GM23338 (cell line): ENCODE data around the gene PLEKHG2. TPM values are rescaled to one million over a fixed set of nuclear protein-coding genes. Genes with fewer than 3 reads are reported as not detected.

Experiments used
- CREB1 ChIP-seq: fragments of 250-450 bp; sonication (Bioruptor Pico); IDR thresholded peaks from 2 replicates; pipeline ENCODE4 v1.5.0; 2020; ENCODE audit warnings: low read depth, mild to moderate bottlenecking, moderate library complexity
- EZH2 ChIP-seq: fragments of 200-600 bp; sonication (generic); IDR thresholded peaks from one replicate; pipeline ENCODE4 v1.8.0; 2017; ENCODE audit warnings: antibody characterized with exemption, mild to moderate bottlenecking, low read depth; ENCODE audit not compliant: unreplicated experiment
- EZH2phosphoT487 ChIP-seq: fragments of 200-600 bp; sonication (generic); IDR thresholded peaks from one replicate; pipeline ENCODE4 v1.8.1; 2018; ENCODE audit warnings: antibody characterized with exemption; ENCODE audit not compliant: unreplicated experiment
- JUNB ChIP-seq: IDR thresholded peaks from one replicate; pipeline ENCODE4 v1.6.1; 2016; ENCODE audit warnings: antibody characterized with exemption; ENCODE audit not compliant: unreplicated experiment
- POLR2AphosphoS5 ChIP-seq: IDR thresholded peaks from 2 replicates; pipeline ENCODE4 v1.6.1; 2016; ENCODE audit warnings: antibody characterized with exemption, low read depth
- STAT1 ChIP-seq: IDR thresholded peaks from one replicate; pipeline ENCODE4 v1.6.1; 2016; ENCODE audit warnings: antibody characterized with exemption; ENCODE audit not compliant: unreplicated experiment
- ZNF114 ChIP-seq: fragments of 250-450 bp; sonication (Bioruptor Pico); IDR thresholded peaks from 2 replicates; pipeline ENCODE4 v1.5.0; 2020; ENCODE audit warnings: mild to moderate bottlenecking, moderate library complexity
- ZNF331 ChIP-seq: fragments of 250-450 bp; sonication (Bioruptor Pico); IDR thresholded peaks from 2 replicates; pipeline ENCODE4 v1.5.0; 2020; ENCODE audit warnings: low read depth, mild to moderate bottlenecking, moderate library complexity
- polyA plus RNA-seq: library from polyadenylated mRNA; unstranded; fragments of >200 nt; fragmentation: Nextera tagmentation; extraction: Ambion mirVana; gene quantifications from 2 replicates; pipeline ENCODE4 v1.2.1, GENCODE V29; 2016
- total RNA-seq: library from RNA; depleted of rRNA; stranded (reverse); fragments of >200 nt; shearing (Covaris generic); gene quantifications from 2 replicates; pipeline ENCODE4 v1.2.3, GENCODE V29; 2014
- TF ChIP-seq, protein P1 (sequence below): fragments of 250-450 bp; sonication (Bioruptor Pico); IDR thresholded peaks from 2 replicates; pipeline ENCODE4 v1.5.0; 2020; ENCODE audit warnings: mild to moderate bottlenecking, moderate library complexity
- TF ChIP-seq, protein P2 (sequence below): IDR thresholded peaks from one replicate; pipeline ENCODE4 v1.6.1; 2018; ENCODE audit warnings: antibody characterized with exemption; ENCODE audit not compliant: unreplicated experiment
- TF ChIP-seq, protein P3 (sequence below): IDR thresholded peaks from 2 replicates; pipeline ENCODE4 v1.6.1; 2016; ENCODE audit warnings: antibody characterized with exemption

PLEKHG2 gene
- total and polyA plus RNA-seq, 2 experiments from 2014 or later = 15.5 to 41.3 TPM

DNA sequence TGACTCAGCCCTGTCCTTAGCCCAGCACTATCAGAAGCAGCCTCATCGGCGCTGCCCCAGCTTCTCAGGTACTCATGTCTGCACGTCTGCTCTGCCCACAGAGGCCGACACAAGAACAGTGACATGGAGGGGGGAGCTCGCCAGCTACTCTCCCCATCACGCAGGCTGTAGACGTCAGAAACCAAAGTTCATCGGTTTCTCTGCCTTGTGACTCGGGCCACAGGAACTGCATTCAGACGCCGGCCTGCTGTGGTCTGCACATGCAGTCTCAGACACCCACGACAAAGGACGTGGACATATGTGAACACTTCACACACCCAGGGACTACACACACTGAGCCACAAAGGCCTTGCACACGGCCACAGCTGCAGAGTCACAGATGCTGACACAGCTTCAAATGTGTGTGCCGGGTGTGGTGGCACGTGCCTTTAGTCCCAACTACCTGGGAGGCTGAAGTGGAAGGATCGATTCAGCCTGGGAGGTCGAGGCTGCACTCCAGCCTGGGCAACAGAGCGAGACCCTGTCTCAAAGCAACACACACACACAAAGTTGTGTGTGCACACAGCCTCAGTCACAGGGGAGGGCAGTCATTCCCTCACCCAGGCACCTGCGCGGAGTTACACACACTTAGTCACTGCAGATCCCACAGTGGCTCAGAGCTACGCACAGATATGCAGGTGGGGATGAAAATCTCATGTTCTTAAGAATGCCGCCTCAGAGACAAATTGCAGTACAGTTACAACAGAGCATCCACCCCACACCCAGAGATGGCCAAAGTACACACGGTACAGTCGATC, 10.7 kb upstream of the PLEKHG2 start (continued):
- TF ChIP-seq, protein P1, sequence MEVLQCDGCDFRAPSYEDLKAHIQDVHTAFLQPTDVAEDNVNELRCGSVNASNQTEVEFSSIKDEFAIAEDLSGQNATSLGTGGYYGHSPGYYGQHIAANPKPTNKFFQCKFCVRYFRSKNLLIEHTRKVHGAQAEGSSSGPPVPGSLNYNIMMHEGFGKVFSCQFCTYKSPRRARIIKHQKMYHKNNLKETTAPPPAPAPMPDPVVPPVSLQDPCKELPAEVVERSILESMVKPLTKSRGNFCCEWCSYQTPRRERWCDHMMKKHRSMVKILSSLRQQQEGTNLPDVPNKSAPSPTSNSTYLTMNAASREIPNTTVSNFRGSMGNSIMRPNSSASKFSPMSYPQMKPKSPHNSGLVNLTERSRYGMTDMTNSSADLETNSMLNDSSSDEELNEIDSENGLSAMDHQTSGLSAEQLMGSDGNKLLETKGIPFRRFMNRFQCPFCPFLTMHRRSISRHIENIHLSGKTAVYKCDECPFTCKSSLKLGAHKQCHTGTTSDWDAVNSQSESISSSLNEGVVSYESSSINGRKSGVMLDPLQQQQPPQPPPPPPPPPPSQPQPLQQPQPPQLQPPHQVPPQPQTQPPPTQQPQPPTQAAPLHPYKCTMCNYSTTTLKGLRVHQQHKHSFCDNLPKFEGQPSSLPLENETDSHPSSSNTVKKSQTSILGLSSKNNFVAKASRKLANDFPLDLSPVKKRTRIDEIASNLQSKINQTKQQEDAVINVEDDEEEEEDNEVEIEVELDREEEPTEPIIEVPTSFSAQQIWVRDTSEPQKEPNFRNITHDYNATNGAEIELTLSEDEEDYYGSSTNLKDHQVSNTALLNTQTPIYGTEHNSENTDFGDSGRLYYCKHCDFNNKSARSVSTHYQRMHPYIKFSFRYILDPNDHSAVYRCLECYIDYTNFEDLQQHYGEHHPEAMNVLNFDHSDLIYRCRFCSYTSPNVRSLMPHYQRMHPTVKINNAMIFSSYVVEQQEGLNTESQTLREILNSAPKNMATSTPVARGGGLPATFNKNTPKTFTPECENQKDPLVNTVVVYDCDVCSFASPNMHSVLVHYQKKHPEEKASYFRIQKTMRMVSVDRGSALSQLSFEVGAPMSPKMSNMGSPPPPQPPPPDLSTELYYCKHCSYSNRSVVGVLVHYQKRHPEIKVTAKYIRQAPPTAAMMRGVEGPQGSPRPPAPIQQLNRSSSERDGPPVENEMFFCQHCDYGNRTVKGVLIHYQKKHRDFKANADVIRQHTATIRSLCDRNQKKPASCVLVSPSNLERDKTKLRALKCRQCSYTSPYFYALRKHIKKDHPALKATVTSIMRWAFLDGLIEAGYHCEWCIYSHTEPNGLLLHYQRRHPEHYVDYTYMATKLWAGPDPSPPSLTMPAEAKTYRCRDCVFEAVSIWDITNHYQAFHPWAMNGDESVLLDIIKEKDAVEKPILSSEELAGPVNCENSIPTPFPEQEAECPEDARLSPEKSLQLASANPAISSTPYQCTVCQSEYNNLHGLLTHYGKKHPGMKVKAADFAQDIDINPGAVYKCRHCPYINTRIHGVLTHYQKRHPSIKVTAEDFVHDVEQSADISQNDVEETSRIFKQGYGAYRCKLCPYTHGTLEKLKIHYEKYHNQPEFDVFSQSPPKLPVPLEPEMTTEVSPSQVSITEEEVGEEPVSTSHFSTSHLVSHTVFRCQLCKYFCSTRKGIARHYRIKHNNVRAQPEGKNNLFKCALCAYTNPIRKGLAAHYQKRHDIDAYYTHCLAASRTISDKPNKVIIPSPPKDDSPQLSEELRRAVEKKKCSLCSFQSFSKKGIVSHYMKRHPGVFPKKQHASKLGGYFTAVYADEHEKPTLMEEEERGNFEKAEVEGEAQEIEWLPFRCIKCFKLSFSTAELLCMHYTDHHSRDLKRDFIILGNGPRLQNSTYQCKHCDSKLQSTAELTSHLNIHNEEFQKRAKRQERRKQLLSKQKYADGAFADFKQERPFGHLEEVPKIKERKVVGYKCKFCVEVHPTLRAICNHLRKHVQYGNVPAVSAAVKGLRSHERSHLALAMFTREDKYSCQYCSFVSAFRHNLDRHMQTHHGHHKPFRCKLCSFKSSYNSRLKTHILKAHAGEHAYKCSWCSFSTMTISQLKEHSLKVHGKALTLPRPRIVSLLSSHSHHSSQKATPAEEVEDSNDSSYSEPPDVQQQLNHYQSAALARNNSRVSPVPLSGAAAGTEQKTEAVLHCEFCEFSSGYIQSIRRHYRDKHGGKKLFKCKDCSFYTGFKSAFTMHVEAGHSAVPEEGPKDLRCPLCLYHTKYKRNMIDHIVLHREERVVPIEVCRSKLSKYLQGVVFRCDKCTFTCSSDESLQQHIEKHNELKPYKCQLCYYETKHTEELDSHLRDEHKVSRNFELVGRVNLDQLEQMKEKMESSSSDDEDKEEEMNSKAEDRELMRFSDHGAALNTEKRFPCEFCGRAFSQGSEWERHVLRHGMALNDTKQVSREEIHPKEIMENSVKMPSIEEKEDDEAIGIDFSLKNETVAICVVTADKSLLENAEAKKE (CRISPR knock-in tag) = no peak
- TF ChIP-seq ZNF114 (CRISPR knock-in tag) = no peak
- TF ChIP-seq POLR2AphosphoS5 = no peak; the same call in 1 of the 2 replicates
- TF ChIP-seq EZH2 = no peak
- TF ChIP-seq ZNF331 = no peak
- no peak for TF ChIP-seq EZH2phosphoT487
- TF ChIP-seq, protein P2, sequence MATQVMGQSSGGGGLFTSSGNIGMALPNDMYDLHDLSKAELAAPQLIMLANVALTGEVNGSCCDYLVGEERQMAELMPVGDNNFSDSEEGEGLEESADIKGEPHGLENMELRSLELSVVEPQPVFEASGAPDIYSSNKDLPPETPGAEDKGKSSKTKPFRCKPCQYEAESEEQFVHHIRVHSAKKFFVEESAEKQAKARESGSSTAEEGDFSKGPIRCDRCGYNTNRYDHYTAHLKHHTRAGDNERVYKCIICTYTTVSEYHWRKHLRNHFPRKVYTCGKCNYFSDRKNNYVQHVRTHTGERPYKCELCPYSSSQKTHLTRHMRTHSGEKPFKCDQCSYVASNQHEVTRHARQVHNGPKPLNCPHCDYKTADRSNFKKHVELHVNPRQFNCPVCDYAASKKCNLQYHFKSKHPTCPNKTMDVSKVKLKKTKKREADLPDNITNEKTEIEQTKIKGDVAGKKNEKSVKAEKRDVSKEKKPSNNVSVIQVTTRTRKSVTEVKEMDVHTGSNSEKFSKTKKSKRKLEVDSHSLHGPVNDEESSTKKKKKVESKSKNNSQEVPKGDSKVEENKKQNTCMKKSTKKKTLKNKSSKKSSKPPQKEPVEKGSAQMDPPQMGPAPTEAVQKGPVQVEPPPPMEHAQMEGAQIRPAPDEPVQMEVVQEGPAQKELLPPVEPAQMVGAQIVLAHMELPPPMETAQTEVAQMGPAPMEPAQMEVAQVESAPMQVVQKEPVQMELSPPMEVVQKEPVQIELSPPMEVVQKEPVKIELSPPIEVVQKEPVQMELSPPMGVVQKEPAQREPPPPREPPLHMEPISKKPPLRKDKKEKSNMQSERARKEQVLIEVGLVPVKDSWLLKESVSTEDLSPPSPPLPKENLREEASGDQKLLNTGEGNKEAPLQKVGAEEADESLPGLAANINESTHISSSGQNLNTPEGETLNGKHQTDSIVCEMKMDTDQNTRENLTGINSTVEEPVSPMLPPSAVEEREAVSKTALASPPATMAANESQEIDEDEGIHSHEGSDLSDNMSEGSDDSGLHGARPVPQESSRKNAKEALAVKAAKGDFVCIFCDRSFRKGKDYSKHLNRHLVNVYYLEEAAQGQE = no peak
- TF ChIP-seq, protein P3, sequence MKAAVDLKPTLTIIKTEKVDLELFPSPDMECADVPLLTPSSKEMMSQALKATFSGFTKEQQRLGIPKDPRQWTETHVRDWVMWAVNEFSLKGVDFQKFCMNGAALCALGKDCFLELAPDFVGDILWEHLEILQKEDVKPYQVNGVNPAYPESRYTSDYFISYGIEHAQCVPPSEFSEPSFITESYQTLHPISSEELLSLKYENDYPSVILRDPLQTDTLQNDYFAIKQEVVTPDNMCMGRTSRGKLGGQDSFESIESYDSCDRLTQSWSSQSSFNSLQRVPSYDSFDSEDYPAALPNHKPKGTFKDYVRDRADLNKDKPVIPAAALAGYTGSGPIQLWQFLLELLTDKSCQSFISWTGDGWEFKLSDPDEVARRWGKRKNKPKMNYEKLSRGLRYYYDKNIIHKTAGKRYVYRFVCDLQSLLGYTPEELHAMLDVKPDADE = no peak
- TF ChIP-seq JUNB = no peak
- TF ChIP-seq CREB1 (CRISPR knock-in tag) = no peak
- TF ChIP-seq STAT1 = no peak
